WTC11 (cell line): Measurements from ENCODE around the gene TRIM17. TPM values are rescaled to one million over a fixed set of nuclear protein-coding genes. Genes with fewer than 3 reads are reported as not detected.
A peak's percentile ranks its signal among the peaks of the same experiment; 100 is the strongest.

ENCODE experiments used
- ATAC-seq: fragments of 200-7000 bp; cut with Tn5 transposase; 2 replicates; pipeline ENCODE4 v1.10.0; 2021; ENCODE audit warnings: mild to moderate bottlenecking, moderate library complexity
- CTCF ChIA-PET: fragments of 300-600 bp; sonication (Branson Sonifier 250); formaldehyde crosslinking; loops from one replicate; lab custom pipeline; 2021; ENCODE audit warnings: antibody characterized with exemption; lab: Charles Lee
- POLR2A ChIA-PET: fragments of 350-600 bp; sonication (Branson Sonifier 250); formaldehyde crosslinking; loops from one replicate; lab custom pipeline; 2021; ENCODE audit warnings: antibody characterized with exemption; lab: Charles Lee
- DNase-seq: peaks from one replicate; pipeline ENCODE4 v3.0.0; 2021; ENCODE audit warnings: low spot score
- H3K27ac Mint-ChIP-seq: 2 replicates; pipeline ENCODE4 v1.8.0; 2021; ENCODE audit warnings: mixed read lengths
- H3K27me3 Mint-ChIP-seq: 2 replicates; pipeline ENCODE4 v1.8.0; 2021; ENCODE audit warnings: low read depth, mild to moderate bottlenecking, moderate library complexity, mixed read lengths
- H3K36me3 Mint-ChIP-seq: 2 replicates; pipeline ENCODE4 v1.8.0; 2021; ENCODE audit warnings: mixed read lengths
- H3K4me1 Mint-ChIP-seq: 2 replicates; pipeline ENCODE4 v1.8.0; 2022; ENCODE audit warnings: mixed read lengths
- H3K4me3 Mint-ChIP-seq: 2 replicates; pipeline ENCODE4 v1.8.0; 2021; ENCODE audit warnings: mild to moderate bottlenecking, moderate library complexity, mixed read lengths
- H3K9me3 Mint-ChIP-seq: 2 replicates; pipeline ENCODE4 v1.8.0; 2021; ENCODE audit warnings: mixed read lengths
- ARID4B ChIP-seq: sonication (generic); formaldehyde crosslinking; IDR thresholded peaks from 2 replicates; pipeline ENCODE4 v1.8.0; 2023; ENCODE audit warnings: missing genetic modification reagents, mild to moderate bottlenecking, borderline replicate concordance
- ATF3 ChIP-seq: sonication (generic); formaldehyde crosslinking; conservative IDR thresholded peaks from 2 replicates; pipeline ENCODE4 v1.8.1; 2022; ENCODE audit warnings: mild to moderate bottlenecking, missing genetic modification reagents
- CBFB ChIP-seq: sonication (generic); formaldehyde crosslinking; IDR thresholded peaks from 2 replicates; pipeline ENCODE4 v1.8.1; 2022; ENCODE audit warnings: mild to moderate bottlenecking, low read depth, missing genetic modification reagents
- CREB1 ChIP-seq: sonication (generic); formaldehyde crosslinking; IDR thresholded peaks from 2 replicates; pipeline ENCODE4 v1.8.0; 2023; ENCODE audit warnings: mild to moderate bottlenecking, missing genetic modification reagents
- ELF4 ChIP-seq: sonication (generic); formaldehyde crosslinking; IDR thresholded peaks from 2 replicates; pipeline ENCODE4 v1.8.1; 2022; ENCODE audit warnings: low read depth, mild to moderate bottlenecking, moderate library complexity, missing genetic modification reagents
- ERG ChIP-seq: fragments of 250-450 bp; sonication (Bioruptor Pico); IDR thresholded peaks from 2 replicates; pipeline ENCODE4 v1.8.0; 2021; ENCODE audit warnings: mild to moderate bottlenecking
- FOXJ3 ChIP-seq: sonication (generic); formaldehyde crosslinking; IDR thresholded peaks from 2 replicates; pipeline ENCODE4 v1.9.0; 2021; ENCODE audit warnings: missing genetic modification reagents, mild to moderate bottlenecking, borderline replicate concordance
- FOXP1 ChIP-seq: sonication (generic); formaldehyde crosslinking; IDR thresholded peaks from 2 replicates; pipeline ENCODE4 v1.8.0; 2022; ENCODE audit warnings: missing genetic modification reagents, mild to moderate bottlenecking, moderate library complexity, borderline replicate concordance
- GABPB1 ChIP-seq: sonication (generic); formaldehyde crosslinking; IDR thresholded peaks from 2 replicates; pipeline ENCODE4 v1.8.1; 2023; ENCODE audit warnings: mild to moderate bottlenecking, missing genetic modification reagents
- IRF2 ChIP-seq: sonication (generic); formaldehyde crosslinking; IDR thresholded peaks from 2 replicates; pipeline ENCODE4 v1.8.0; 2022; ENCODE audit warnings: low read depth, missing genetic modification reagents, borderline replicate concordance
- JAZF1 ChIP-seq: fragments of 250-450 bp; sonication (Bioruptor Pico); IDR thresholded peaks from 2 replicates; pipeline ENCODE4 v1.9.0; 2021; ENCODE audit warnings: moderate library complexity, mild to moderate bottlenecking, inconsistent platforms
- KAT7 ChIP-seq: sonication (generic); formaldehyde crosslinking; IDR thresholded peaks from 2 replicates; pipeline ENCODE4 v1.8.1; 2023; ENCODE audit warnings: missing genetic modification reagents, mild to moderate bottlenecking, borderline replicate concordance
- PREB ChIP-seq: sonication (generic); formaldehyde crosslinking; IDR thresholded peaks from 2 replicates; pipeline ENCODE4 v1.8.1; 2022; ENCODE audit warnings: mild to moderate bottlenecking, missing genetic modification reagents, moderate library complexity, borderline replicate concordance
- PRRX2 ChIP-seq: fragments of 250-450 bp; sonication (Bioruptor Pico); IDR thresholded peaks from 2 replicates; pipeline ENCODE4 v1.8.0; 2021; ENCODE audit warnings: mild to moderate bottlenecking
- SMAD3 ChIP-seq: sonication (generic); formaldehyde crosslinking; IDR thresholded peaks from 2 replicates; pipeline ENCODE4 v1.8.0; 2022; ENCODE audit warnings: missing genetic modification reagents, mild to moderate bottlenecking, borderline replicate concordance
- SMAD4 ChIP-seq: sonication (generic); formaldehyde crosslinking; IDR thresholded peaks from 2 replicates; pipeline ENCODE4 v1.8.0; 2022; ENCODE audit warnings: mild to moderate bottlenecking, missing genetic modification reagents
- USF1 ChIP-seq: sonication (generic); formaldehyde crosslinking; IDR thresholded peaks from 2 replicates; pipeline ENCODE4 v1.8.0; 2022; ENCODE audit warnings: mild to moderate bottlenecking, missing genetic modification reagents
- ZNF138 ChIP-seq: sonication (generic); formaldehyde crosslinking; conservative IDR thresholded peaks from 2 replicates; pipeline ENCODE4 v1.8.1; 2022; ENCODE audit warnings: mild to moderate bottlenecking, moderate library complexity, missing genetic modification reagents
- ZNF263 ChIP-seq: sonication (generic); formaldehyde crosslinking; IDR thresholded peaks from 2 replicates; pipeline ENCODE4 v1.8.1; 2022; ENCODE audit warnings: low read depth, mild to moderate bottlenecking, moderate library complexity, missing genetic modification reagents
- ZNF317 ChIP-seq: sonication (generic); formaldehyde crosslinking; IDR thresholded peaks from 2 replicates; pipeline ENCODE4 v1.8.1; 2023; ENCODE audit warnings: low read depth, mild to moderate bottlenecking, moderate library complexity, missing genetic modification reagents, borderline replicate concordance
- total RNA-seq: library from RNA; stranded (reverse); gene quantifications from 3 replicates; pipeline ENCODE4 v1.2.3, GENCODE V29; 2021

Gene TRIM17
- total RNA-seq, 1 experiment from 2014 or later: 2.6 TPM

GRCh38 chr1:228405979-228406228 lies 10.8 kb downstream of the TRIM17 start (continued):
- TF ChIP-seq FOXJ3: no peak

GRCh38 chr1:228405200-228405978 lies 11.3 kb downstream of the TRIM17 start:
- CTCF ChIA-PET: interaction anchor here (1.0 to 4.0 kb wide), 8 partner anchors 10 to 274 kb away, joined by 3 to 17 read pairs (median 4); a partner anchor contains a TSS
- ATAC-seq (no peak), DNase-seq (no peak)
- Mint-ChIP-seq H3K9me3 (no peaks in the 10 kb centered on the region), H3K27ac (peak overlapping the region; percentile 86; the same call in 1 of the 2 replicates), H3K4me1 (peaks cover 24% of the 10 kb centered on the region), H3K27me3 (no peaks in the 10 kb centered on the region), H3K4me3 (peak overlapping the region; percentile 94), H3K36me3 (peaks cover 16% of the 10 kb centered on the region; the same call in 1 of the 2 replicates)
- TF ChIP-seq USF1 (CRISPR knock-in tag) (no peak), SMAD3 (no peak), FOXJ3 (no peak), IRF2 (CRISPR knock-in tag) (no peak), GABPB1 (CRISPR knock-in tag) (peak; percentile 40; the same call in 1 of the 2 replicates), CBFB (CRISPR knock-in tag) (no peak)
- POLR2A ChIA-PET: interaction anchor here (0.7 to 3.8 kb wide), 4 partner anchors 12 to 107 kb away, joined by 3 to 52 read pairs (median 4); a partner anchor contains a TSS

GRCh38 chr1:228404107-228404720 lies 12.4 kb downstream of the TRIM17 start:
- H3K27ac Mint-ChIP-seq: peak overlapping the region; percentile 27
- CTCF ChIA-PET: interaction anchor here (1.0 to 4.0 kb wide), 3 partner anchors 11 to 273 kb away, joined by 3 to 17 read pairs (median 3); a partner anchor contains a TSS
- H3K27me3 Mint-ChIP-seq: no peaks in the 10 kb centered on the region
- peak overlapping the region; percentile 94 for H3K4me3 Mint-ChIP-seq
- H3K36me3 Mint-ChIP-seq: peaks cover 24% of the 10 kb centered on the region; the same call in 1 of the 2 replicates
- POLR2A ChIA-PET: interaction anchor here (3.8 kb wide), 1 partner anchor 54 kb away, joined by 52 read pairs; a partner anchor contains a TSS
- ATAC-seq: no peak
- H3K9me3 Mint-ChIP-seq: no peaks in the 10 kb centered on the region
- TF ChIP-seq SMAD4 (CRISPR knock-in tag) (no peak), CREB1 (CRISPR knock-in tag) (no peak), ZNF317 (CRISPR knock-in tag) (no peak), USF1 (CRISPR knock-in tag) (no peak), ELF4 (CRISPR knock-in tag) (no peak), SMAD3 (no peak), FOXP1 (CRISPR knock-in tag) (no peak), ZNF263 (CRISPR knock-in tag) (no peak), ARID4B (CRISPR knock-in tag) (no peak), ERG (CRISPR knock-in tag) (no peak), JAZF1 (no peak), KAT7 (CRISPR knock-in tag) (no peak), PRRX2 (no peak), ZNF138 (CRISPR knock-in tag) (no peak), PREB (no peak), ATF3 (CRISPR knock-in tag) (no peak)
- peaks cover 24% of the 10 kb centered on the region for H3K4me1 Mint-ChIP-seq
- DNase-seq: no peak
